AG04450 (cell line): ENCODE data around the gene POLL. TPM values are rescaled to one million over a fixed set of nuclear protein-coding genes. Genes with fewer than 3 reads are reported as not detected.

Source experiments
- CTCF ChIA-PET: fragments of 300-600, 350-600 bp; formaldehyde crosslinking; extraction: SDS; loops from one replicate; lab custom pipeline; 2022; ENCODE audit warnings: antibody characterized with exemption, inconsistent platforms; lab: Charles Lee
- POLR2A ChIA-PET: fragments of 350-600 bp; formaldehyde crosslinking; extraction: SDS; loops from one replicate; lab custom pipeline; 2021; ENCODE audit warnings: antibody characterized with exemption, inconsistent platforms; lab: Yijun Ruan, JAX
- DNase-seq: peaks from one replicate; pipeline ENCODE4 v3.0.0-alpha.2; 2011; ENCODE audit warnings: low read depth, low spot score
- H3K27ac ChIP-seq: one replicate; pipeline ENCODE4 v1.5.1; 2012; ENCODE audit warnings: low read depth, low read length, control low read depth
- H3K27me3 ChIP-seq: one replicate; pipeline ENCODE4 v1.6.0; 2012; ENCODE audit warnings: low read length; ENCODE audit not compliant: control insufficient read depth, insufficient read depth
- H3K4me3 ChIP-seq: 2 replicates; pipeline ENCODE4 v1.5.1; 2011; ENCODE audit warnings: mild to moderate bottlenecking, low read depth, low read length, control low read depth
- H3K9me3 ChIP-seq: 2 replicates; pipeline ENCODE4 v1.5.1; 2012; ENCODE audit warnings: low read length; ENCODE audit not compliant: control insufficient read depth, insufficient read depth
- CTCF ChIP-seq: IDR thresholded peaks from 2 replicates; pipeline ENCODE4 v1.5.1; 2011; ENCODE audit warnings: low read depth, low read length, control low read depth, inconsistent platforms
- polyA plus RNA-seq: library from polyadenylated mRNA; depleted of rRNA; stranded (reverse); fragments of >200 nt; gene quantifications from 2 replicates; pipeline ENCODE4 v1.2.3, GENCODE V29; 2011

POLL gene
- polyA plus RNA-seq, 1 experiment: 14.8 TPM

GRCh38 chr10:101614663-101615524 lies 26.8 kb upstream of the POLL start:
- DNase-seq: no peak
- no peak for TF ChIP-seq CTCF
- Histone ChIP-seq H3K9me3 (no peaks in the 10 kb centered on the region), H3K4me3 (no peak overlapping the region), H3K27ac (no peak overlapping the region), H3K27me3 (no peaks in the 10 kb centered on the region)
- CTCF ChIA-PET: interaction anchor here (1.4 to 1.6 kb wide), 2 partner anchors 167 to 401 kb away, joined by 4 to 6 read pairs; no protein-coding TSS in a partner anchor
- POLR2A ChIA-PET: interaction anchor here (0.6 to 0.8 kb wide), 2 partner anchors 160 to 379 kb away, joined by 3 to 4 read pairs; no protein-coding TSS in a partner anchor

- Histone ChIP-seq H3K4me3 (no peak overlapping the region), H3K9me3 (no peaks in the 10 kb centered on the region), H3K27ac (no peak overlapping the region), H3K27me3 (no peaks in the 10 kb centered on the region)
- no peak for DNase-seq
- CTCF ChIA-PET: no interaction called here
- POLR2A ChIA-PET: no interaction called here
- no peak for TF ChIP-seq CTCF
Measured at GRCh38 chr10:101613646-101614045, 25.6 kb upstream of the POLL start.

- no peak overlapping the region for H3K27ac ChIP-seq
- no peak for DNase-seq
- no peaks in the 10 kb centered on the region for H3K9me3 ChIP-seq
- POLR2A ChIA-PET: no interaction called here
- TF ChIP-seq CTCF: no peak
- CTCF ChIA-PET: no interaction called here
- H3K27me3 ChIP-seq: no peaks in the 10 kb centered on the region
- no peak overlapping the region for H3K4me3 ChIP-seq
Measured at GRCh38 chr10:101612872-101613271, 24.8 kb upstream of the POLL start.

- ChIA-PET POLR2A (no interaction called here), CTCF (no interaction called here)
- Histone ChIP-seq H3K27ac (no peak overlapping the region), H3K27me3 (no peaks in the 10 kb centered on the region), H3K9me3 (no peaks in the 10 kb centered on the region), H3K4me3 (no peak overlapping the region)
- TF ChIP-seq CTCF: no peak
- no peak for DNase-seq
Measured at GRCh38 chr10:101612086-101612485, 24.0 kb upstream of the POLL start.
